PC-9 (cell line): ENCODE results near the gene PIGM. TPM values are rescaled to one million over a fixed set of nuclear protein-coding genes. Genes with fewer than 3 reads are reported as not detected.

Source experiments
- BruUV-seq: library from RNA; stranded (reverse); fragments of 400-500 nt; replicated peaks from 2 replicates; lab custom pipeline; 2021; lab: Mats Ljungman, UMichigan
- CTCF ChIA-PET: fragments of 300-600 bp; sonication (Branson Sonifier 250); formaldehyde crosslinking; loops from one replicate; lab custom pipeline; 2022; ENCODE audit warnings: antibody characterized with exemption; lab: Charles Lee
- POLR2A ChIA-PET: fragments of 300-600 bp; sonication (Branson Sonifier 250); formaldehyde crosslinking; loops from one replicate; lab custom pipeline; 2022; ENCODE audit warnings: antibody characterized with exemption; ENCODE audit not compliant: unreplicated experiment; lab: Charles Lee
- DNase-seq, 2 experiments: peaks; one replicate each; pipeline versions ENCODE4 v3.0.0 to v3.0.0-alpha.2; 2015 to 2022; ENCODE audit warnings: mixed read lengths in 1 of 2
- H2AFZ ChIP-seq: fragments of 200-600 bp; sonication (generic); 2 replicates; pipeline ENCODE4 v1.8.1; 2017; ENCODE audit warnings: antibody characterized with exemption
- H3F3A ChIP-seq: fragments of 200-600 bp; sonication (generic); 2 replicates; pipeline ENCODE4 v1.8.1; 2017; ENCODE audit warnings: antibody characterized with exemption, mild to moderate bottlenecking, low read depth; ENCODE audit not compliant: insufficient read depth
- H3K27ac ChIP-seq: fragments of 200-600 bp; sonication (generic); 2 replicates; pipeline ENCODE4 v1.6.1; 2016; ENCODE audit warnings: mixed run types
- H3K27me3 ChIP-seq: fragments of 200-600 bp; sonication (generic); 2 replicates; pipeline ENCODE4 v1.6.1; 2016; ENCODE audit warnings: low read depth, mixed run types; ENCODE audit not compliant: insufficient read depth
- H3K36me3 ChIP-seq: fragments of 200-600 bp; sonication (generic); 2 replicates; pipeline ENCODE4 v1.6.1; 2016; ENCODE audit warnings: low read depth, mixed run types
- H3K4me1 ChIP-seq: fragments of 200-600 bp; sonication (generic); replicated peaks from 2 replicates; pipeline ENCODE4 v1.6.1; 2016; ENCODE audit warnings: mixed run types; ENCODE audit not compliant: insufficient read depth
- H3K4me2 ChIP-seq: fragments of 200-600 bp; sonication (generic); 2 replicates; pipeline ENCODE4 v1.6.1; 2017; ENCODE audit warnings: mixed run types
- H3K4me3 ChIP-seq: fragments of 200-600 bp; sonication (generic); 2 replicates; pipeline ENCODE4 v1.6.1; 2016; ENCODE audit warnings: mixed run types
- H3K79me2 ChIP-seq: fragments of 200-600 bp; sonication (generic); 2 replicates; pipeline ENCODE4 v1.6.1; 2017; ENCODE audit warnings: low read depth, mixed run types
- H3K9me2 ChIP-seq: fragments of 200-600 bp; sonication (generic); 2 replicates; pipeline ENCODE4 v1.8.1; 2017; ENCODE audit warnings: mild to moderate bottlenecking; ENCODE audit not compliant: insufficient read depth
- H3K9me3 ChIP-seq: fragments of 200-600 bp; sonication (generic); 2 replicates; pipeline ENCODE4 v1.8.1; 2016; ENCODE audit warnings: low read depth; ENCODE audit not compliant: insufficient read depth
- H4K20me1 ChIP-seq: fragments of 200-600 bp; sonication (generic); 2 replicates; pipeline ENCODE4 v1.8.1; 2017; ENCODE audit not compliant: insufficient read depth
- EZH2 ChIP-seq: fragments of 200-600 bp; sonication (generic); IDR thresholded peaks from 2 replicates; pipeline ENCODE4 v1.8.0; 2017; ENCODE audit warnings: antibody characterized with exemption, low read depth
- intact Hi-C: fragments of 100-400 bp; cut with micrococcal nuclease; formaldehyde crosslinking; loops from one replicate; pipeline ENCODE4 v1.10.0; 2022; ENCODE audit not compliant: unreplicated experiment
- total RNA-seq: library from RNA; stranded (reverse); gene quantifications from 2 replicates; pipeline ENCODE4 v1.2.3, GENCODE V29; 2021
- TF ChIP-seq, protein P1 (sequence below): fragments of 200-600 bp; sonication (generic); conservative IDR thresholded peaks from 2 replicates; pipeline ENCODE4 v1.6.1; 2017; ENCODE audit warnings: mixed run types, antibody characterized with exemption, mild to moderate bottlenecking, moderate library complexity

Gene PIGM
- total RNA-seq, 1 experiment from 2014 or later, result 4.0 TPM

DNA sequence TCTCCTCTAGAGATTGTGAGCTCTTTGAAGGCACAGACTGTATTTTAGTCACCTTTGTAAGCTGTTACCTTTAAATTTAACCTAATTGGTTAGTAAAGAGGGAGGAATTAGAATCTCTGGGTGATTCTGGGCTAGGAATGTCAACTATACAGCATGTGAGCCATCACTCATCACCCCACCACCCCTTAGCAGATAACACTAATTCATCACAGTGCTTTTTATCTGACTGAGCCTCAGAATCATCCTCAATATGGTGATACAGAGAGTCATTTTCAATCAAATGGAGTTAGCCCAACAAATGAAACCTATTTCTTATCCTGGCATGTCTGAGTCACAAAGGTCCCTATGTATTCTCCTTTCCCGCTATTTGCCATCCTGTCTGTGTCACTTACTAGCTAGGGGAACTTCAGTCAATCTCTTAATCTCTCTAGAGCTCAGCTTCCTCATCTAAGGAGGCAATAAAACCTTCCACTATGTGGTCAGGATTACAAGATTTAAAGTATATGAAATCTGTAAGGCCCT is 24.9 kb upstream of the PIGM start:
- H3K27ac ChIP-seq, result no peak overlapping the region
- H3F3A ChIP-seq, result no peaks in the 10 kb centered on the region
- H3K9me2 ChIP-seq, result no peaks in the 10 kb centered on the region
- no peak overlapping the region for H3K4me2 ChIP-seq
- H3K9me3 ChIP-seq, result no peaks in the 10 kb centered on the region
- TF ChIP-seq, protein P1, sequence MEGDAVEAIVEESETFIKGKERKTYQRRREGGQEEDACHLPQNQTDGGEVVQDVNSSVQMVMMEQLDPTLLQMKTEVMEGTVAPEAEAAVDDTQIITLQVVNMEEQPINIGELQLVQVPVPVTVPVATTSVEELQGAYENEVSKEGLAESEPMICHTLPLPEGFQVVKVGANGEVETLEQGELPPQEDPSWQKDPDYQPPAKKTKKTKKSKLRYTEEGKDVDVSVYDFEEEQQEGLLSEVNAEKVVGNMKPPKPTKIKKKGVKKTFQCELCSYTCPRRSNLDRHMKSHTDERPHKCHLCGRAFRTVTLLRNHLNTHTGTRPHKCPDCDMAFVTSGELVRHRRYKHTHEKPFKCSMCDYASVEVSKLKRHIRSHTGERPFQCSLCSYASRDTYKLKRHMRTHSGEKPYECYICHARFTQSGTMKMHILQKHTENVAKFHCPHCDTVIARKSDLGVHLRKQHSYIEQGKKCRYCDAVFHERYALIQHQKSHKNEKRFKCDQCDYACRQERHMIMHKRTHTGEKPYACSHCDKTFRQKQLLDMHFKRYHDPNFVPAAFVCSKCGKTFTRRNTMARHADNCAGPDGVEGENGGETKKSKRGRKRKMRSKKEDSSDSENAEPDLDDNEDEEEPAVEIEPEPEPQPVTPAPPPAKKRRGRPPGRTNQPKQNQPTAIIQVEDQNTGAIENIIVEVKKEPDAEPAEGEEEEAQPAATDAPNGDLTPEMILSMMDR, result no peak
- no peak for TF ChIP-seq EZH2
- no TSS peak for BruUV-seq
- no peak for DNase-seq
- no peaks in the 10 kb centered on the region for H4K20me1 ChIP-seq
- no peak overlapping the region for H2AFZ ChIP-seq
- intact Hi-C loops, result no loop called here
- peaks cover 85% of the 10 kb centered on the region for H3K27me3 ChIP-seq
- ChIA-PET POLR2A (no interaction called here), CTCF (no interaction called here)
- peaks cover 6% of the 10 kb centered on the region; the same call in 1 of the 2 replicates for H3K4me1 ChIP-seq
- H3K36me3 ChIP-seq, result no peaks in the 10 kb centered on the region
- no peaks in the 10 kb centered on the region for H3K79me2 ChIP-seq
- H3K4me3 ChIP-seq, result no peak overlapping the region

DNA sequence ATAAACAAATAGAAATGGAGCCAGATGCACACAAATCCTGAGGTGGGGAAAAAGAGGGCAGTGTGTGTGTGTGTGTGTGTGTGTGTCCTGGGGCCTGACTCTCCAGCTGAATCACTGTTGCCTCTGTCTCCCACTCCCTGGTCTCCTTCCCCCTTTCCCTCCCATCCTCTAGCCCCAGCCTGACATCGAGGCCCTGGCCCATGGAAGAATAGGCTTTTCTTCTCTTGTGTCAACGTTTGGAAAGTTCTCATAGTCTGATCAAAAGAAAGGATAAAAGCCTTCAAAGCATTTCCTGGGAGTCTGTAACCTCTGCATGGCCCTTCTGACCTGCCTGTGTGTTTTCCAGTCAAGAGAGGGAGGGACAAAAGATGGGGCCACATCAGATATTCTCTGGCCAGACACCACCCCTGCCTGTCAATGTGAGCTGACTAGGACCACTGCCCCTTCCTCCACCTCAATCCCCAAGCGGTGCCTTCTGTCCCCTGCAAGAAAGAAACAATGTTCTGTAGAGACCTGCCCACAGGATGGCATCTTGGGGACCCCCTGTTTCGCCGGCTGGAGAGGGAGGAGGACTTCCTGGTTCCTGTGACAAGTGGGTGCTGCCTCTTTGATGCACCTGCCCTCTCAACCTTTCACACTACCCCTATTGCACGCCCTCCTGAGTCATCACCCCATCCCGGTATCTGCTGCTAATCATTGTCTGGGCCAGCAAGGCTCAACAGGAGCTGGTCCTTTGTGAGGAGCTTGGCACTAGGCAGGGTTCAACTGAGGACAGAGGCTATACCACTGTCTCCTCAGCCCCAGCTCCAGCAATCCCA is 22.0 kb upstream of the PIGM start:
- POLR2A ChIA-PET, result interaction anchor here (0.6 kb wide), 1 partner anchor 414 kb away, joined by 4 read pairs; no protein-coding TSS in a partner anchor
- intact Hi-C loops, result no loop called here
- no peaks in the 10 kb centered on the region for H3F3A ChIP-seq

DNA sequence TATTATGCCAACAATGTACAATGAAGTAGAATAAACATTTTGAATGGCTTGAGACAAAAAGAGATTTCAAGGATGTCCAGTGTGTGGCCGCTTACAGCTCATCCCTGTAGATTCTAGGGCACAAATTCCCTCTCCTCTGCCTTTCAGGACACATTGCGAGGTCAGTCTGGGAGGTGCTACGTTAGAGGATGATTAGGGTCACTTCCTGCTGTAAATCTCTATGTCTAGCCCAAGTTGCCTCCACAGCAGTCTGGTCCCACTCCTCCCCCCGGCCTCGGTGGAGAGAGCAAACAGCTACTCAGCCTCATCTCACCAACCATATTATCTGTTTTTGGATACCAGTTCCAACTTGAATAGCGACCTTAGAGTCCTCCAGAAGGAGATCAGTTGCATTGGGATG is 21.1 kb upstream of the PIGM start:
- H3K27ac ChIP-seq, result no peak overlapping the region
- POLR2A ChIA-PET, result no interaction called here
- BruUV-seq, result no TSS peak
- no peaks in the 10 kb centered on the region for H3K79me2 ChIP-seq
- no peak for TF ChIP-seq EZH2
- TF ChIP-seq, protein P1, result no peak
- CTCF ChIA-PET, result no interaction called here
- H3K36me3 ChIP-seq, result no peaks in the 10 kb centered on the region
- H3K4me2 ChIP-seq, result no peak overlapping the region
- peaks cover 82% of the 10 kb centered on the region for H3K27me3 ChIP-seq
- H3K4me1 ChIP-seq, result no peaks in the 10 kb centered on the region
- H3F3A ChIP-seq, result no peaks in the 10 kb centered on the region
- intact Hi-C loops, result no loop called here
- H3K9me3 ChIP-seq, result no peaks in the 10 kb centered on the region
- DNase-seq, result no peak
- no peaks in the 10 kb centered on the region for H3K9me2 ChIP-seq
- H3K4me3 ChIP-seq, result no peak overlapping the region
- no peaks in the 10 kb centered on the region for H4K20me1 ChIP-seq
- H2AFZ ChIP-seq, result no peak overlapping the region

More for the DNA sequence above, 22.0 kb upstream of the PIGM start:
- CTCF ChIA-PET, result interaction anchor here (0.5 to 0.6 kb wide), 2 partner anchors 22 to 32 kb away, joined by 3 to 6 read pairs; no protein-coding TSS in a partner anchor
- no peaks in the 10 kb centered on the region for H3K9me2 ChIP-seq
- H3K4me2 ChIP-seq, result no peak overlapping the region
- BruUV-seq, result no TSS peak
- no peak for TF ChIP-seq EZH2
- H3K36me3 ChIP-seq, result no peaks in the 10 kb centered on the region
- H3K4me3 ChIP-seq, result no peak overlapping the region
- H3K4me1 ChIP-seq, result no peaks in the 10 kb centered on the region
- H3K27ac ChIP-seq, result no peak overlapping the region
- H2AFZ ChIP-seq, result no peak overlapping the region
- no peaks in the 10 kb centered on the region for H3K9me3 ChIP-seq
- DNase-seq, result no peak
- no peaks in the 10 kb centered on the region for H4K20me1 ChIP-seq
- no peaks in the 10 kb centered on the region for H3K79me2 ChIP-seq
- peaks cover 82% of the 10 kb centered on the region for H3K27me3 ChIP-seq
